GM19239 (cell line): ENCODE data around the gene OSTM1.

Experiments used
- DNase-seq: peaks from one replicate; pipeline ENCODE4 v3.0.0; 2011; ENCODE audit warnings: low spot score; ENCODE audit not compliant: insufficient read length
- FAIRE-seq: peaks from 2 replicates; lab custom pipeline; 2011; peaks lifted over from hg19 to GRCh38; lab: Jason Lieb, UNC

OSTM1 gene

GRCh38 chr6:108105571-108105970, 31.0 kb upstream of the OSTM1 start:
- FAIRE-seq, result no peak
- no peak for DNase-seq

- DNase-seq, result no peak
- no peak for FAIRE-seq
Measured at GRCh38 chr6:108102965-108103364, 28.4 kb upstream of the OSTM1 start.

DNA sequence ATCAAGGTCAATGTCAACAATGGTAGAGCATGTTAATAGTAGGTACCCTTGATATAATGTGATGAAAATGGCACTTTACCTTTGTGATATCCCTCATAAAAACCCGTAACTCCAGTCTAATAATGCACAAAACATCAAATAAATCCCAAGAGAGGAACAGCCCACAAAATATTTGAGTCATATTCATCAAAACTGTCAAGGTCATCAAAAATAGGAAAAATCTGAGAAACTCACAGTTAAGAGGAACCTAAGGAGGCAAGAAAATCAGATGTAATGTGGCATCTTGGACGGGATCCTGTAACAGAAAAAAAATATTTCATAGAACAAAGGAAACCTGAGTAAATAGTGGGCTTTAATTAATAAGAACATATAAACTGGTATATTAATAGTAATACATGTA, 25.5 kb upstream of the OSTM1 start:
- FAIRE-seq, result no peak
- no peak for DNase-seq

DNA sequence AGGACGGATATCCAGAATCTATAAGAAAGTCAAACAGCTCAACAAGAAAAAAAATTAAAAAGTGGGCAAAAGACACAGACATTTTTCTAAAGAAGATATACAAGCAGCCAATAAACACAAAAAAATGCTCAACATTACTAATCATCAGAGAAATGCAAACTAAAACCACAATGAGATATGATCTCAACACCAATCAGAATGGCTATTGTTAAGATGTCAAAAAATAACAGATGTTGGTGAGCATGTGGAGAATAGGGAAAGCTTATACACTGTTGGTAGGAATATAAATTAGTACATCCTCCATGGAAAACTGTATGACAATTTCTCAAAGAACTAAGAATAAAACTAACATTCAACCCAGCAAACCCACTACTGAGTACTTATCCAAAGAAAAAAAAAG, 23.3 kb upstream of the OSTM1 start:
- DNase-seq (no peak), FAIRE-seq (no peak)

- FAIRE-seq (no peak), DNase-seq (no peak)
Measured at GRCh38 chr6:108093781-108094300, 19.3 kb upstream of the OSTM1 start.

- DNase-seq (no peak), FAIRE-seq (no peak)
Measured at GRCh38 chr6:108091288-108091687, 16.7 kb upstream of the OSTM1 start.

GRCh38 chr6:108083349-108083748, 8.8 kb upstream of the OSTM1 start:
- no peak for FAIRE-seq

GRCh38 chr6:108082539-108082938, 8.0 kb upstream of the OSTM1 start:
- no peak for FAIRE-seq
- no peak for DNase-seq

More at GRCh38 chr6:108083349-108083748, 8.8 kb upstream of the OSTM1 start:
- no peak for DNase-seq

GRCh38 chr6:108080010-108080780, 5.7 kb upstream of the OSTM1 start:
- no peak for DNase-seq
- FAIRE-seq, result no peak

DNA sequence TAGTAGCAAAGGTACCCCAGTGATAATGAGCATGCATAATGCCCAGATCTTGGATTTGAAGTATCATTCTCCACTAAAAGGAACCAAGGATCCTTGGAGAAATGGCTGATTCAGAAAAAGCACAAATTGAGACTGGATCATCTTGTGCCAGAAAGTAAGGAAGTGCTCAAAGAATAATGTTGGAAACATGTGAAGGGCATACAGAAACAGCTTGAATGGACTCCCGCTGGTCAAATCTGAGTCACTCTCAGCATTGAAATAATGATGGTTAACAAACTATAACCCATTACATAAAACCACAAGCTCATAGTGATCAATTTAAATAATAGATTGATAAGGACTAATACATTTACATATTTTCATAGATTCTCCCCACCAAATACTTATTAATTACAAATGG, 3.6 kb upstream of the OSTM1 start:
- FAIRE-seq, result no peak
- no peak for DNase-seq

DNA sequence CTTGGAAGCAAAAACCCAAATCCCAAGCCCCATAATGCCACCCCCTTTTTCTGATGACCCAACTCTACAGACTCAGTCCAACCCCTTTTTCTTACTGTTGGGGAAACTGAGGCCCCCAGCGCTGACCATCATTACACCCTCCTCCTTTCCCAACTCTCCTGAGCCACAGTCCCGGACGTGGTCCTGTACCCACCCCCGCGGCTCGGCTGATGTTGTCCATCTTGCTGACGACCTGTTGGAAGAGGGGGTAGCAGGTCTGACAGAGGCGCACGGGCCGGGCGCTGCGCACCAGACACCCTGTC, 533 bp downstream of the OSTM1 start:
- FAIRE-seq, result peak; percentile 4
- peak; percentile 27 for DNase-seq

GRCh38 chr6:108071736-108072276, 2.7 kb downstream of the OSTM1 start:
- FAIRE-seq (no peak), DNase-seq (no peak)

DNA sequence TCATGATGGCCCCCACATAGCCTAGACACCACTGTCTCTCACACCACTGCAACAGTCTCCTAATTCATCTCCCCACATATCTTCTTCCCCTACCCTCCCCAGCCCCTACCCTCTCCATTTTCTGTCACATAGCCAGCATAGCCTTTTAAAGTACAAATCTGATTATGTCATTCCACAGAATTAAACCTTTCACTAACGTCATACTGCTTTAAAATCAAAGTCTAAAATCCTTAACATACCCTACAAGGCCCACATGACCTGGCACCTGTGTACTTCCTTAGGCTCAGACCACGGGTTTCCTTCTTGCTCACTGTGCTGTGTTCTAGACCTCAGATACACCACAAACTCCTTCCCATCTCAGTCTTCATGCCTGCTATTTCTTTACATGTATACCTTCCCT, 5.9 kb downstream of the OSTM1 start:
- DNase-seq (no peak), FAIRE-seq (peak; percentile 66)

- FAIRE-seq (no peak), DNase-seq (no peak)
Measured at GRCh38 chr6:108068182-108068581, 6.4 kb downstream of the OSTM1 start.

DNA sequence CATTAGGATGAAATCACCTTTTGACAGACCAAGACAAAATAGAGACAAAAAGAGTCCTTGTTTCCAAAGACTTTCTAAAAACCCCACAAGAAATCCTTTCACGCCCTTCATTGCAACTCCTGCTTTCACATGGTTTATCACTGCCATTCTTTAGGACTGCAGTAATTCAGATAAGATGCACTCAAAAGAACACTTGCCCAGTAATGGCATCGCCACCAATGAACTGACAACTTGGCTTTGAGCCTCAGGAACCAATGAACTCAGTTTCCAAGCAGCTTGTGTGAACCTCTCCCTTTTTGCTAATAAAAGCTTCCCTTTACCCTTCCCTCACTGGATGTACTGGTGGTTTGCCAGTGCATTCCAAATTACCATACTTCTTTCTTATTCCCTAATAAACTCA, 21.8 kb downstream of the OSTM1 start:
- FAIRE-seq, result no peak
- no peak for DNase-seq

- FAIRE-seq (no peak), DNase-seq (no peak)
Measured at GRCh38 chr6:108051481-108051880, 23.1 kb downstream of the OSTM1 start.

DNA sequence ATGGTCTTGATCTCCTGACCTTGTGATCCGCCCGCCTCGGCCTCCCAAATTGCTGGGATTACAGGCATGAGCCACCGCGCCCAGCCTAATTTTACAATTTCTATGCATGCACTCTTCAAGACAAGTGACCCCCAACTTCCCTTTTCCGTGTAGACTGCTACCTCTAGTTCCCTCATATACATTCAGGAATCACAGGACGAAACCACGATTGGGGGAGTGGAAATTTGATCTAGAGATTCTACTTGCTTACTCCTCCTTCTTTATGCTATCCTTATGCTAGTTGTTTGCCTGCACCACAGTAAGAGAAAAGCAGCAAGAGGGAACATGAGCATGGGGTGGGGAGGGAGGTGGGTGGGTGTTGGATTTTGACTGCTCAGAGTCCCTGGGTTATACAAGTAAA, 34.9 kb downstream of the OSTM1 start:
- DNase-seq (no peak), FAIRE-seq (no peak)

DNA sequence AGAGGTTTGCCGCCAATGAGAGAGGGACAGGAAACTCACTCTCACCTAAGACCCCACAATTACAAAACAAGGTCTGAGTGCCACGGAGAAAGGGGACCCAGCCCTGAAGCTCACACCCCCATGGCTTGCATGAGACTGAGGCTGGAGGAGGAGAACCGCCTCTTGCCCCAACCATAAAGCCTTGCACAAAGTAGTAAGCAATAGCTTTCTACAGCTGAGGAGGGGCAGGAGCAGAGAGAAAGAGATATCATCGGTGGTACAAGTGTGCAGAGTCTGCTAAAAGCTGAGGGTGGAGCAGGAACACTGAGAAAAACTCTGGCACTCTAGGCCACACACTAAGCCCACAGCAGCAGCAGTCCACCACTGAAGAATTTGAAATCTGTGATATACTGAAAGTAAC, 37.7 kb downstream of the OSTM1 start:
- FAIRE-seq, result no peak
- DNase-seq, result no peak

DNA sequence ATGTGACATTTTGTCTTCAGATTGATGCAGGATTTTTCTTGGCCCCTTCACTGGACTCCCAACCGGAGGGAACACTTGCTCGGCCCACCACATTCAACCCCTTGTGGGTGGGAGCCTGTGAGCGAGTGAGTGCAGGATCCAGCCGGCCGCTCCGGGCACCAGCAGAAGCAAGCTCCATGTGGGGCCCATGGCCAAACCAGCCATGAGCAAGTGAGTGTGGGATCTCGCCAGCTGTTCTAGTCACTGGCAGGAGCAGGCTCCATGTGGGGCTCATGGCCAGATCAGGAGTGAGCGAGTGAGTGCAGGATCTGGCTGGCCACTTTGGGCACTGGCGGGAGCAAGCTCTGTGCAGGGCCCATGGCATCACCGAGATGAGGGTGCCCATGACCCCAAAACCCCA, 42.6 kb downstream of the OSTM1 start:
- no peak for DNase-seq
- no peak for FAIRE-seq

- no peak for DNase-seq
- no peak for FAIRE-seq
Measured at GRCh38 chr6:108030211-108030610, 44.3 kb downstream of the OSTM1 start.

DNA sequence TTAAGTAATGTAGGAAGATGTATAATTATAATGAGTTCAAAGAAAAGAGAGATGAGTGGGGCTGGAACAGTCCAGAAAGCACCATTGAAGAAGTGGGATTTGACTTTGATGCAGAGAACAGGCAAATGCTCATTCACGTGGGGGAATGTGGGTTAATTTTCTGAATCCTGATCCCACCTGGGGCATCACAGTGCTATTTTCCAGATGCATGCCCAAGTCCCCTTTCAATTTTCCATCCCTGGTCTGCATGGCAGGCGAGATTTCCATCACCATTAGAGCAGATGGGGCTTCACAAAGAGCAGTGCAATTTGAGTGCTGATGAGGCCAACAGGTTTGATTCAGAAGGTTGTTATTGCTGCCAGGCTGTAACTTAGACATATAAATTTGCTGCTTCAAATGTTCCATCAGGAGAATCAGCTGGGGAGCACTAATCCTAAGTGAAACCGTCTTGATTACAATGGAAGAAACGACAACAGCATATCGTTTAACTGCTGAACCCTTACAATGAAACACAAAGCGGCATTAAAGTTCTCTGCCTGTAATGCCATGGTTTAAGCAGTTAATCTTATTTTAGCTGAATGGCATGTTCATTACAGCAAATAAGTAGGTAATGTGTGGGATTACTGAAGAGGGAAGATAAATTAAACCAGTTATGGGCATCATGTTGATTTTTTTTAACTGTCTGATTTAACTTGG, 45.2 kb downstream of the OSTM1 start:
- DNase-seq (no peak), FAIRE-seq (no peak)

DNA sequence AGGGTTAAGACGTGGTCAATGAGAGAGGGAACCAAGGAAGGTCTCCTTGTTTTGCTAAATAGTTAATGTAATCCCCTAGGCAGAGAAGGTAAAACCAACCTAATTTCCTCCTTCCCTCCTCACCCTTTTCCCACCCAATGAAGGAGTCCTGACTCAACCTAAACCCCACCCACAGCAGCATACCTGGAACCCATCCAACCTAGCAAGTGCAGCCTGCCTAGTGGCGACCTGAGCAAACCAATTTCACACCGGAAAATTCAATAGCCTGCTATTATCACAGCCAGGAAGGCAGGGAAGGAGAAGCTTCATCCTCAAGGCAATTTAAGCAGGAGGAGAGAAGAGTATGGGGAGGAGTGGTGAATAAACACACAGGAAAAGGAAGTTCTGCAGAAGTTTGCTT, 46.9 kb downstream of the OSTM1 start:
- DNase-seq (no peak), FAIRE-seq (no peak)
